Neural cell (in vitro differentiated cells): ENCODE results near the gene CHD6.

ENCODE experiments used
- EP300 ChIP-seq: fragments of 450-650 bp; conservative IDR thresholded peaks from 2 replicates; pipeline ENCODE4 v1.6.1; 2014; ENCODE audit warnings: antibody characterized with exemption, mild to moderate bottlenecking, moderate library complexity; ENCODE audit not compliant: poor library complexity, severe bottlenecking
- EZH2 ChIP-seq: fragments of 200-600, 300-800 bp; shearing (Covaris generic), sonication (generic); IDR thresholded peaks from 2 replicates; pipeline ENCODE4 v1.6.1; 2014; ENCODE audit warnings: antibody characterized with exemption, low read length, borderline replicate concordance, mild to moderate bottlenecking; ENCODE audit not compliant: insufficient read depth, poor library complexity, severe bottlenecking
- MXI1 ChIP-seq: fragments of 450-650 bp; conservative IDR thresholded peaks from 2 replicates; pipeline ENCODE4 v1.6.1; 2014; ENCODE audit warnings: antibody characterized with exemption, mild to moderate bottlenecking; ENCODE audit not compliant: poor library complexity, severe bottlenecking
- POLR2AphosphoS5 ChIP-seq: IDR thresholded peaks from 2 replicates; pipeline ENCODE4 v1.6.1; 2012
- RAD21 ChIP-seq: fragments of 450-650 bp; conservative IDR thresholded peaks from 2 replicates; pipeline ENCODE4 v1.6.1; 2014; ENCODE audit warnings: antibody characterized with exemption, mild to moderate bottlenecking, moderate library complexity
- SMC3 ChIP-seq: fragments of 450-650 bp; conservative IDR thresholded peaks from 2 replicates; pipeline ENCODE4 v1.6.1; 2014; ENCODE audit warnings: antibody characterized with exemption, mild to moderate bottlenecking, moderate library complexity; ENCODE audit not compliant: poor library complexity
- TAF1 ChIP-seq: IDR thresholded peaks from 2 replicates; pipeline ENCODE4 v1.6.1; 2012; ENCODE audit warnings: low read depth
- TF ChIP-seq, protein P1 (sequence below): fragments of 450-650 bp; IDR thresholded peaks from 2 replicates; pipeline ENCODE4 v1.5.1; 2014; ENCODE audit warnings: antibody characterized with exemption, mild to moderate bottlenecking, moderate library complexity; ENCODE audit not compliant: poor library complexity, severe bottlenecking
- TF ChIP-seq, protein P2 (sequence below): IDR thresholded peaks from 2 replicates; pipeline ENCODE4 v1.6.1; 2012; ENCODE audit warnings: borderline replicate concordance

DNA sequence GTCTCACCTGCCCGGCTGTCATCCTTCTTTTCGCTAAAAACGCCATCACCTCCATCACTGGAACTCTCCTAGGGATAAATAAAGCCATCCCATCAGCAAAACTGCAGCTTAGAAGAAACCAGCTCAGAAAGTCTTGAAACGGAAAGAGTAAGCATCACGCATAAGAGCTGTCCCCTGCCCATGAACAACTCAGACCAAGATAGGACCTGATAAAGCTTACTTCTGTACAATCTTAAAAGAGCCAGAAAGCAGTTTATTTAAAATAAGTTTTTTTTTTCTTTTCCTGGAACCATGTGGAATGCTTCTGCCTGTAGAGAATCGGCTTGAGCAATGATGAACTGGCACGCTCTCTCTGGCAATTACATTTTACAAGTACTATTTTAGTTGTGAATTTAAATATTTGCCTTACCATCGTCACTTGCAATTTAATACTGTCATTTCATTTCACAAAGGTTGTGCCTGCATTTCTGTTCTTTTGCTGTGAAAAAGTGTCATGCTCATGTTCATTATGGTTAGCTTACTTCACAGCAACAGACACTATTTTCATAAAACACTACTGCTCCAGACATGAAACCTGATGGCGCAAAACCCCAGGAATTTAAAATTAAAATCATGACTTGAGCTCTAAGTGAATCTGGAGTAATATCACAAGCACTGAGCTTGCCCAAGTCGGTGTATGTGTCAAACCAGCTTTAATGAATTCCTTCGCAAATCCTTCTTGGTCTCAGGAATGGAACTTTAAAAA is 191.9 kb downstream of the CHD6 start:
- TF ChIP-seq, protein P1, sequence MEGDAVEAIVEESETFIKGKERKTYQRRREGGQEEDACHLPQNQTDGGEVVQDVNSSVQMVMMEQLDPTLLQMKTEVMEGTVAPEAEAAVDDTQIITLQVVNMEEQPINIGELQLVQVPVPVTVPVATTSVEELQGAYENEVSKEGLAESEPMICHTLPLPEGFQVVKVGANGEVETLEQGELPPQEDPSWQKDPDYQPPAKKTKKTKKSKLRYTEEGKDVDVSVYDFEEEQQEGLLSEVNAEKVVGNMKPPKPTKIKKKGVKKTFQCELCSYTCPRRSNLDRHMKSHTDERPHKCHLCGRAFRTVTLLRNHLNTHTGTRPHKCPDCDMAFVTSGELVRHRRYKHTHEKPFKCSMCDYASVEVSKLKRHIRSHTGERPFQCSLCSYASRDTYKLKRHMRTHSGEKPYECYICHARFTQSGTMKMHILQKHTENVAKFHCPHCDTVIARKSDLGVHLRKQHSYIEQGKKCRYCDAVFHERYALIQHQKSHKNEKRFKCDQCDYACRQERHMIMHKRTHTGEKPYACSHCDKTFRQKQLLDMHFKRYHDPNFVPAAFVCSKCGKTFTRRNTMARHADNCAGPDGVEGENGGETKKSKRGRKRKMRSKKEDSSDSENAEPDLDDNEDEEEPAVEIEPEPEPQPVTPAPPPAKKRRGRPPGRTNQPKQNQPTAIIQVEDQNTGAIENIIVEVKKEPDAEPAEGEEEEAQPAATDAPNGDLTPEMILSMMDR = no peak
- TF ChIP-seq POLR2AphosphoS5 = no peak
- TF ChIP-seq RAD21 = no peak
- no peak for TF ChIP-seq EZH2
- TF ChIP-seq EP300 = no peak
- no peak for TF ChIP-seq TAF1
- no peak for TF ChIP-seq MXI1
- TF ChIP-seq, protein P2, sequence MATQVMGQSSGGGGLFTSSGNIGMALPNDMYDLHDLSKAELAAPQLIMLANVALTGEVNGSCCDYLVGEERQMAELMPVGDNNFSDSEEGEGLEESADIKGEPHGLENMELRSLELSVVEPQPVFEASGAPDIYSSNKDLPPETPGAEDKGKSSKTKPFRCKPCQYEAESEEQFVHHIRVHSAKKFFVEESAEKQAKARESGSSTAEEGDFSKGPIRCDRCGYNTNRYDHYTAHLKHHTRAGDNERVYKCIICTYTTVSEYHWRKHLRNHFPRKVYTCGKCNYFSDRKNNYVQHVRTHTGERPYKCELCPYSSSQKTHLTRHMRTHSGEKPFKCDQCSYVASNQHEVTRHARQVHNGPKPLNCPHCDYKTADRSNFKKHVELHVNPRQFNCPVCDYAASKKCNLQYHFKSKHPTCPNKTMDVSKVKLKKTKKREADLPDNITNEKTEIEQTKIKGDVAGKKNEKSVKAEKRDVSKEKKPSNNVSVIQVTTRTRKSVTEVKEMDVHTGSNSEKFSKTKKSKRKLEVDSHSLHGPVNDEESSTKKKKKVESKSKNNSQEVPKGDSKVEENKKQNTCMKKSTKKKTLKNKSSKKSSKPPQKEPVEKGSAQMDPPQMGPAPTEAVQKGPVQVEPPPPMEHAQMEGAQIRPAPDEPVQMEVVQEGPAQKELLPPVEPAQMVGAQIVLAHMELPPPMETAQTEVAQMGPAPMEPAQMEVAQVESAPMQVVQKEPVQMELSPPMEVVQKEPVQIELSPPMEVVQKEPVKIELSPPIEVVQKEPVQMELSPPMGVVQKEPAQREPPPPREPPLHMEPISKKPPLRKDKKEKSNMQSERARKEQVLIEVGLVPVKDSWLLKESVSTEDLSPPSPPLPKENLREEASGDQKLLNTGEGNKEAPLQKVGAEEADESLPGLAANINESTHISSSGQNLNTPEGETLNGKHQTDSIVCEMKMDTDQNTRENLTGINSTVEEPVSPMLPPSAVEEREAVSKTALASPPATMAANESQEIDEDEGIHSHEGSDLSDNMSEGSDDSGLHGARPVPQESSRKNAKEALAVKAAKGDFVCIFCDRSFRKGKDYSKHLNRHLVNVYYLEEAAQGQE = no peak
- TF ChIP-seq SMC3 = no peak
